Measurements from ENCODE around the gene ELOVL6.

- TF ChIP-seq CTCF (IDR thresholded peaks at IDR 0.05) (no peak), POLR2A (IDR thresholded peaks at IDR 0.05) (no peak)
Observed at GRCh38 chr4:110197529-110198042, 829 bp downstream of the ELOVL6 start.

Data from thyroid gland (tissue), 4 donors.